GM03348 (cell line): ENCODE measurements around the gene RNASEH2B.

Experiments
- DNase-seq: peaks from one replicate; pipeline ENCODE4 v3.0.0; 2012; ENCODE audit warnings: low spot score

Gene RNASEH2B

GRCh38 chr13:50995854-50996253 lies 86.3 kb downstream of the RNASEH2B start:
- DNase-seq: no peak

DNA sequence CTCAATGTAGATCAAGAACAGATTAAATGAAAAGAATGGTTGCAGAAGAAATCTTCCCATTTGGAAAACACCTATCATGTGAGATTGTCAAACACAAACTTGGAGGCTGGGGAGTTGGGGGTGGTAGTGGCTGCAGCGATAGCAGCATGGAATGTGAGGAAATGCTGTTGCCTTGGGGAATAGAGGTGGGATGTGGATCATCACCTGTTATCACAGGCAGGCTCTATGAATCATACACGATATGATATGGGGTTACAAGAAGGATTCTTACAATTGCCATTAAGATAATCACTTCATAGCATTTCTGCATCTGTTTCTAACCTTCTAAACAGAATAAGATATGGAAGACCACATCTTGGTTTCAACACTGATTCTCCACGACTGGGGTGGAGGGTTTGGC lies 88.7 kb downstream of the RNASEH2B start:
- DNase-seq: no peak

- DNase-seq: no peak
These were observed 90.0 kb downstream of the RNASEH2B start for GRCh38 chr13:50999641-51000040.

GRCh38 chr13:51000061-51000460 lies 90.5 kb downstream of the RNASEH2B start:
- no peak for DNase-seq

DNA sequence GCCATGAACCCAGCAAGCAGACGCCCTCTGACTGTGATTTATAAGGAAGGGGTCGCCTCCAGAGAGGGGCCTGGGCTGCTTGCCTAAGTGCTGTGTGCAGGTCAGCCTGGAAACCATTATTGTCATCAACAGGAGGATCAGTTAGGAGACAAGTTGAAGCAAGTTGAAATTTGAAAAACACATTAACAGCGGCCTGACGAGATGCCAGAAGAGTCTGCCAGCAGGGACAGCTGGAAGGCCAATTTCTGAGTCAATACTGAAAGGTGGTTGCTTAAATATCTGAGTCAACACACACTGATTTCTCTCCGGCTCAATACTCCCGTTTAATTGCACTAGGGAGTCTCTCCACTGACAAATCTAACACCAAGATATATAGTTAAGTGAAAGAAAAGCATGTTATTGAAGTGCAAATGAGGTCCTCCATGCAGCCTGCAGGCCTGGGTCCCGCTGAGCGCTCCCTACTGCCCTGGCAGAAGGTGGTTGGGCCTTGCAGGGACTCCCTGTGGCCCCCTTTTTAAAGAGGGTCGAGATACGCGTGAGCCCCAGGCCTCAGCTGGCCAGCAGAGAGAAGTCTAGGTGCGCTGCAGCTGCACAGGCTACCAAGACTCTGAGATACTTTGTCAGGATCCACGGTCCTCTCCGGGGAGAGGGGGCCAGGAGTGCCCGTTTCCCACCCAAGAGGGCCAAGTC lies 91.1 kb downstream of the RNASEH2B start:
- peak; percentile 88 for DNase-seq

GRCh38 chr13:51001335-51001734 lies 91.7 kb downstream of the RNASEH2B start:
- DNase-seq: no peak

GRCh38 chr13:51002736-51003135 lies 93.1 kb downstream of the RNASEH2B start:
- no peak for DNase-seq

- DNase-seq: no peak
These were observed 94.1 kb downstream of the RNASEH2B start for GRCh38 chr13:51003642-51004041.

- DNase-seq: no peak
These were observed 94.7 kb downstream of the RNASEH2B start for GRCh38 chr13:51004111-51004865.

GRCh38 chr13:51004918-51005460 lies 95.4 kb downstream of the RNASEH2B start:
- no peak for DNase-seq

DNA sequence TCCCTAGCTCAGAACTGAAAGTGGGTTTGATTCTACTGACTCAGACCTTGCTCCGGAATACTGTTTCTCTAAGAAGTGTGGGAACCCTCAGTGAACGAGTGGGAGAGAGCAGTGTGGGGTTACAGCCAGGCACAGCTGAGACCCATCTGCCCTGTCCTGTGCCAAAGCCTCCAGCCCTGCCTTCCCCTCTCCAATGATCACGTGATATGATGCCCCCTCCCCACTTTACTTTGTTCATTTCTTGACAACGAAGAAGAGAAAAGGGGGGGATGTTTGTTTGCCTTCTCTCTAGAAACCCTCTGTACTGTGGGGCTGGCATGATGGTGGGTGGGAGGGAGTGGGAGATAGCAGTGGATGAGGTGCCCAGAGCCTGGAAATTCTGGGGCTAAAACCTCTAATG lies 96.0 kb downstream of the RNASEH2B start:
- DNase-seq: no peak
